NCI-H748 (cell line): ENCODE data around the gene EIF2D.
A peak's percentile ranks its signal among the peaks of the same experiment; 100 is the strongest.

Source experiments
- DNase-seq: peaks from one replicate; lab custom pipeline; 2025; ENCODE audit not compliant: unreplicated experiment; lab: John Stamatoyannopoulos, UW

Gene EIF2D

DNA sequence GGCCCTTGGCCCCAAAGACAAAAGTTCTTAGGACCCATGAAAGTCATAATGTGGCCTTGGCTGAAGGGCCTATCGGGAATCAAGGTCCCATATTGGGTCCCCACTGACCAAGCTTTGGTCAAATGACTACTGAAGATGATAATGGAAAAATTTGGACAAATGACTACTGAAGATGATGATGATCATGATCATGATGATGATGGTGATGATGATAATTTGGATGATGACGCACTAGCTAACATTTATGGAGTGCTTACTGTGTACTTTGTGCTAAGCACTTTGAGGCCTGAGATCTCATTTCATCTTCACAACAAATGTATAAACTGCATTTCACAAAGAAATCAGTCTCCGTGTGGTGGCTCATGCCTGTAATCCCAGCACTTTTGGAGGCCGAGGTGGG, 39.4 kb downstream of the EIF2D start:
- DNase-seq = no peak

DNA sequence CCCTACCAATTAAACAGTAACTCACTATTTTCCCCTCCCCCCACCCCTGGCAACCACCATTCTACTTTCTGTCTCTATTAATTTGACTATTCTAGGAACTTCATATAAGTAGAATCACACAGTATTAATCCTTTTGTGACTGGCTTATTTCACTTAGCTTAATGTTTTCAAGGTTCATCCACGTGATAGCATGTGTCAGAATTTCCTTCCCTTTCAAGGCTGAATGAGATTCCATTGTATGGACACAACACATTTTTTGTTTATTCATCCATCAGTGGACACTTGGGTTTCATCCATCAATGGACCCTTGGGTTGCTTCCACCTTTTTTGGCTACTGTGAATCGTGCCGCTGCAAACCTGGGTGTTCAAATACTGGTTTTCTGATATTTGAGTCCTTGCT, 41.7 kb downstream of the EIF2D start:
- DNase-seq = no peak

DNA sequence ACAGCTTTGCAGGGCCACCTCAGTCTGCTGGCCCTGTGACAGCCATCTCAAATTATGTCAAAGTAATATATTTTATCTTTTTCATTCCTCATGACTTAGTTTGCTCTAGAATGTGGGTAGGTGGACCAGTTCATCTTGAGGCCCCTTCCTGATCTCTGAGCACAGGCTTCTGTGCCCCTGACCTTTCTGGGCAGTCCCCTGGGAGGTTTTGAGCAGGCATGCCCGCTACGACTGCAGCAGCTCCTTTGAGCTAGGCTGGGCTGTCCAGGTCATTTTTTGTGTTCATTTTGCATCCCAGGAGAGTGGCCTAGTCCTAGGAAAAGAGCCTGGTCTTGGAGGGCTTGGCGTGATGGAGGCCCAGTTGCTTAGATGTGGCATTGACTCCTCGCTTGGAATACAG, 42.7 kb downstream of the EIF2D start:
- no peak for DNase-seq

GRCh38 chr1:206568779-206569352, 43.4 kb downstream of the EIF2D start:
- DNase-seq = no peak

DNA sequence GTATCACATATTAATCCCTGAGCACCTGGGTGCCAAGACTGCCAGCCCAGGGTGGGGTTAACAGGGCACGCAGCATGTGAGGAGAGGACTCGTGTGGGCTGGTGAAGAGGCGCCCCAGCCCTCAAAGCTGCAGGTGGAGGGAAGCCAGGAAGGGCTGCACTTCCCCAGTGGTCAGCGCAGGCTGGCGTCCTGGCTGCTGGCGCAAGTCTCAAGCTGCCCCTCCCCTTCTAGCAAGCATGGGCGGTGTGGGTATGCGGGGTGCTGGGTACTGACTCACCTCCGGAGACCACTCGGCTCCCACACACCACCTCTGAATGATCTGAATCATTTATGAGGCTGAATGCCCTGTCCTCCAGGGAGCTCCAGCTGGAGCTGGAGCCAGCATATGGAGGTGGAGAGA, 44.0 kb downstream of the EIF2D start:
- DNase-seq = no peak

- DNase-seq = peak; percentile 38
These were observed 45.3 kb downstream of the EIF2D start for GRCh38 chr1:206566999-206567398.

- DNase-seq = no peak
These were observed 46.3 kb downstream of the EIF2D start for GRCh38 chr1:206565995-206566394.

GRCh38 chr1:206563367-206564207, 48.7 kb downstream of the EIF2D start:
- no peak for DNase-seq

GRCh38 chr1:206560007-206560716, 52.1 kb downstream of the EIF2D start:
- DNase-seq = no peak

GRCh38 chr1:206559672-206559995, 52.6 kb downstream of the EIF2D start:
- DNase-seq = no peak

DNA sequence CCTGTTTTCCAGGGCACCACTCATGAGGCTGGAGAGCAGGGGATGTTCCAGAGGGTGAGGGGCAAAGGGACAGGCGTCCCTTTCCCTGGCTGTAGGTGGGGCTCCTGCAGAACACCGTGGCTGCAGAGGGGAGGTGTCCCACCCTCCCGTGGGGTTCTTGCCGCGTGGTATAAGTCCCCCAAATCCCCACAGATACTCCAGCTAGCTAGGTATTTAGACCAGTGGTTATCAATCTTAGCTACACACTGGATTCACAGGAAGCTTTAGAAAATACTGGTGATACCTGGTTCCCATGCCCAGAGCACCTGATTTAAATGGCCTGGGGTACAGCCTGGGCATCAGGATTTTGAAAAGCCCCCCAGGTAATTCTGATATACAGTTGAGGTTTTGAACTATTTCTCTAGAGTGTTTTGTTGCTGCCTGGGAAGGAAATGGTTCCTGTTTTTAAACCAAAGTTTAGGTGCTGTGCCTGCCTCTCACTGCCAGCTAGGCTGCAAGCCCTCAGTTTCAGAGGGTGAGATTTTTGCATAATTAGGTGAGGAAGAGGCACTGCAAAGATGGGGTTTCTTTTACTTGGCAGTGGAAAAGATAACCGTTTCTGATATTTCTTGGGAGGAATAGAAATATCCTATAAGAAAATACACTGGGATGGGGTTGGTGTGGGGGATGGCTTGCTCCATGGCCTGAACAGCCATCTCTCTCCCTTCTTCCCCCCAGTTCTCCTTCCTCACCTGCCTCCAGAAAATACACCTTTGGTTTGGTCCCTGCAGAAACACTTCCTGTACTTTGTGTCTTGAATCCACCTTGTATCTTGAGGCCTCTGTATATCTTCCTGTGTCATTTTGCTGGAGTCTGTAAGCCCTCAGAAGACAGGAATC, 53.2 kb downstream of the EIF2D start:
- DNase-seq = no peak

GRCh38 chr1:206557636-206558473, 54.4 kb downstream of the EIF2D start:
- no peak for DNase-seq

DNA sequence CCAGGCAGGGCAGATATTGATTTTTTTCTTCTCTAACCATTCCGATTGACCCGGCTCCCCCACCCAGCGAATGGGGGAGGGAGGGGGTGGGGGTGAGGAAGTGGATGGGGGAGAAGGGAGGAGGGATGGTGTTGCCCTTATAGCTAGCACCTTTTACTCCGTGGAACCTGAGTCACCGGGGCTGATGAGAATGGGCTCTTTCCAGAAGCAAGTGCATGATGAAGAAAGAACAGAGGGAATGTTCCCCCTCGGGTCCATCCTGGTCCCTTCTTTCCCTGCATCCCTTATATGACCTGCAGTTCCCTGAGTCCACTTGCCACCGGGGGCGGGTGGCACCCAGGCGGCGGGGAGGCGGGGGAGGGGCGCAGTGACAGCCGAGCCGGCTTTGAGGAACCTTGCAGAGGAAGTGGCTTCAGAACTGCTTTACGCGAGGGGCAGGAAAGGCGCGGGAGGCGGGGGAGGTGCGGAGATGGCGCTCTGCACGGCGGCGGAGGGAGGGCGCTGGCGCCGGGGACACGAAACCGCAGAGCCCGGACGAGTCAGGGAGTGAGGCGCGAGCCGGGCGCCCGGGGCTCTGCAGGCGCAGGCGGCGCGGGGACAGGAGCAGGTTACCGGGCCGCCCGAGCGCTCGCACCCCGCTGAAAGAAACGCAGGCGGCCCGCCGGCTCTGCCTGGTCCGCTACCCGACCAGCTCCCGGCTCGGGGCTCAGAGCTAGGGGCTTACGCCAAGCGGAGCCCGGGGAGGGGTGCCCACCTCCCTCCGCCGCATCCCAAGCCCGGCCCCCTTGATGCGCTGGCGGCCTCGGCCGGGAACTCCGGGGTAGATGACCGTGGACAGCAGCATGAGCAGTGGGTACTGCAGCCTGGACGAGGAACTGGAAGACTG, 55.3 kb downstream of the EIF2D start:
- DNase-seq = peak; percentile 67

DNA sequence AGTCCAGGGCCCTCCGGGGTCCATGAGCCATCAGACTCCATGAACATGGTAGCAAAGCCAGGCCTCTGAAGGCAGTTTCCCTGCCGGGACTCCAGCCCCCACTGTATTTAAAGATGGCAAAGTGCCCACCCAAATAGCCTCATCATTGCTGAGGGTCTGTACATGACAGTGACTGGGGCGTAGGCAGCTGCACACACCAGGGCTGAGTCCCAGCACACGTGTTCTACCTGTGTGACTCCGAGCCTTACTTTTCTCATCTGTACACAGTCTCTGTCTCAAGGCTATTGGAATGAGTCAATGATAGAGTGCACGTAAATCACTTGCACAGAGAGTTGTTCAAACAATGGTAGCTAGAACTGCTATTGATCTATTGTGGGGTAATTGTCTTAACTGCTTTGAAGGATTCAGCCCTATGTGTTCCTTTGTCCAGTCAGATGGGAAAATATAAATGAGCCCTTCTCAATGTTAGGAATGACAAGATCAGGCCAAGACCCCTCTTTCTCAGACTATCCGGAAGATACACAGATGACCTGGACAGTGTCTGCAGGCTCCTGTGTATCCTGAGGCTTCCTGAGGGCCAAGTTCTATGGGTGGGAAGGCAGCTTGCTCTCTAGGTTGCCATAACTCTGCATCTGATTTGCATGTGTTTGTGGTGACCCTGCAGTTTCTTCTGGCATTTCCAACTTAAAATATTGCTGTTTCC, 56.1 kb downstream of the EIF2D start:
- peak; percentile 45 for DNase-seq

- DNase-seq = no peak
These were observed 56.8 kb downstream of the EIF2D start for GRCh38 chr1:206555473-206555935.

GRCh38 chr1:206554701-206555472, 57.4 kb downstream of the EIF2D start:
- DNase-seq = no peak

DNA sequence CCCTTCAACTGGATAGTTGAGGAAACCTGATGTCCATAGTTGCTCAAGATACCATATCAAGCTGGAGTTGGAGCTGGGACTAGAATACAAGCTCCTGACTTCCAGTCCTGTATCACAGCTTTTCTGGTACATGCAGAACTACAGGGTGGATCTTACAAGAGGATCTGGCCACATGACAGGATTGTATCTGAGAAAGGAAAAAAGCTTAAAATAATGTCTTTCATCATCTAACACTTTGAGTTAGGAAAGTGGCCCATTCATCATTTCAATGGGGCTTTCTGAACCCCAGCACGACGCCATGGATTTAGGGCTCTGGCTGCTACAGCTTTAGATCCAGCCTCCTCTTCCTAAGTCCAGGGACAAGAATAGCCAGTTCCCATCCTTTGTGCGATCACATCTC, 58.1 kb downstream of the EIF2D start:
- no peak for DNase-seq

GRCh38 chr1:206551986-206552326, 60.3 kb downstream of the EIF2D start:
- DNase-seq = no peak
